CD4-positive, alpha-beta T cell (primary cell): ENCODE results near the gene LMO7. TPM values are rescaled to one million over a fixed set of nuclear protein-coding genes. Genes with fewer than 3 reads are reported as not detected.

Source experiments
- ATAC-seq: fragments of 200-7000 bp; cut with Tn5 transposase; one replicate; pipeline ENCODE4 v1.10.0; 2022; ENCODE audit warnings: mild to moderate bottlenecking; ENCODE audit not compliant: poor library complexity
- CTCF ChIA-PET: fragments of 350-600 bp; sonication (Branson Sonifier 250); formaldehyde crosslinking; loops from one replicate; lab custom pipeline; 2021; ENCODE audit warnings: antibody characterized with exemption, inconsistent platforms; lab: Charles Lee
- POLR2A ChIA-PET: fragments of 350-600 bp; sonication (Branson Sonifier 250); formaldehyde crosslinking; loops from one replicate; lab custom pipeline; 2021; ENCODE audit warnings: antibody characterized with exemption, inconsistent platforms; lab: Charles Lee
- DNase-seq, 14 experiments: peaks; one replicate each; pipeline ENCODE4 v3.0.0-alpha.2; 2013 to 2020; ENCODE audit warnings: mixed read lengths in 2 of 14
- H3K27ac ChIP-seq, 2 donors: one replicate each; pipeline versions ENCODE4 v1.5.1 to v1.7.0; 2013; ENCODE audit warnings: low read length in 2 of 2, low read depth in 1 of 2, mild to moderate bottlenecking in 1 of 2
- H3K27me3 ChIP-seq, 2 experiments: 1 replicate in 1 of 2; 2 replicates in 1 of 2; pipeline versions ENCODE4 v1.6.1 to v1.7.0; 2013; ENCODE audit warnings: low read length in 2 of 2, control low read depth in 1 of 2, mild to moderate bottlenecking in 1 of 2, moderate library complexity in 1 of 2; ENCODE audit not compliant: insufficient read depth in 2 of 2, control insufficient read depth in 1 of 2
- H3K36me3 ChIP-seq: one replicate; pipeline ENCODE4 v1.6.1; 2013; ENCODE audit warnings: low read length, control low read depth; ENCODE audit not compliant: insufficient read depth
- H3K4me1 ChIP-seq: one replicate; pipeline ENCODE4 v1.6.1; 2013; ENCODE audit warnings: low read length, control low read depth; ENCODE audit not compliant: insufficient read depth
- H3K4me3 ChIP-seq: one replicate; pipeline ENCODE4 v1.5.1; 2013; ENCODE audit warnings: mild to moderate bottlenecking, low read length, moderate library complexity
- H3K9me3 ChIP-seq, 2 experiments: 1 replicate in 1 of 2; 2 replicates in 1 of 2; pipeline versions ENCODE4 v1.6.1 to v1.7.0; 2013; ENCODE audit warnings: low read length in 2 of 2, mild to moderate bottlenecking in 2 of 2, control low read depth in 1 of 2, moderate library complexity in 1 of 2; ENCODE audit not compliant: control insufficient read depth in 1 of 2, insufficient read depth in 1 of 2
- H3K27ac Mint-ChIP-seq: one replicate; pipeline ENCODE4 v1.8.0; 2020; ENCODE audit warnings: mixed read lengths
- H3K27me3 Mint-ChIP-seq: one replicate; pipeline ENCODE4 v1.8.0; 2021; ENCODE audit warnings: mixed read lengths
- H3K36me3 Mint-ChIP-seq: one replicate; pipeline ENCODE4 v1.8.0; 2021; ENCODE audit warnings: low read depth, mixed read lengths
- H3K4me1 Mint-ChIP-seq: one replicate; pipeline ENCODE4 v1.8.0; 2021; ENCODE audit warnings: low read depth, mixed read lengths
- H3K4me3 Mint-ChIP-seq: one replicate; pipeline ENCODE4 v1.8.0; 2020; ENCODE audit warnings: mild to moderate bottlenecking, mixed read lengths
- H3K9me3 Mint-ChIP-seq: one replicate; pipeline ENCODE4 v1.8.0; 2020; ENCODE audit warnings: mixed read lengths
- CTCF ChIP-seq: fragments of 200-600 bp; IDR thresholded peaks from one replicate; pipeline ENCODE4 v1.8.0; 2022; ENCODE audit warnings: antibody characterized with exemption, mild to moderate bottlenecking
- intact Hi-C, 2 experiments: fragments of 100-400 bp; cut with DNase I in 1 of 2; cut with micrococcal nuclease in 1 of 2; formaldehyde crosslinking; loops; one replicate each; pipeline versions ENCODE4 v1.15.1 to v1.9.0; 2023 to 2025; cut with DNase I, micrococcal nuclease
- total RNA-seq, 174 experiments: library from RNA in 2 of 174; stranded (reverse) in 2 of 174; gene quantifications; one replicate each; pipeline ENCODE4 v1.2.3 and lab custom pipeline; 2021 to 2026

The LMO7 gene
- total RNA-seq, 2 experiments from 2014 or later, result 35.2 to 36.3 TPM

GRCh38 chr13:75657111-75657510 lies 21.0 kb downstream of the LMO7 start:
- Histone ChIP-seq H3K36me3 (no peaks in the 10 kb centered on the region), H3K27ac (no peak overlapping the region), H3K9me3 (no peaks in the 10 kb centered on the region), H3K4me1 (no peaks in the 10 kb centered on the region), H3K4me3 (no peak overlapping the region), H3K27me3 (no peaks in the 10 kb centered on the region)
- no peaks in the 10 kb centered on the region for H3K4me1 Mint-ChIP-seq
- no peak overlapping the region for H3K4me3 Mint-ChIP-seq
- ChIA-PET POLR2A (no interaction called here), CTCF (no interaction called here)
- ATAC-seq (no peak), DNase-seq (no peak)
- peaks cover 4% of the 10 kb centered on the region for H3K36me3 Mint-ChIP-seq
- no peak for TF ChIP-seq CTCF
- no peaks in the 10 kb centered on the region for H3K9me3 Mint-ChIP-seq
- intact Hi-C loops, result no loop called here
- no peaks in the 10 kb centered on the region for H3K27me3 Mint-ChIP-seq
- no peak overlapping the region for H3K27ac Mint-ChIP-seq

- Mint-ChIP-seq H3K4me1 (no peaks in the 10 kb centered on the region), H3K27ac (no peak overlapping the region), H3K9me3 (no peaks in the 10 kb centered on the region), H3K27me3 (no peaks in the 10 kb centered on the region), H3K36me3 (no peaks in the 10 kb centered on the region), H3K4me3 (no peak overlapping the region)
- ChIA-PET POLR2A (no interaction called here), CTCF (no interaction called here)
- intact Hi-C loops, result no loop called here
- no peaks in the 10 kb centered on the region for H3K9me3 ChIP-seq
- DNase-seq, result no peak
- no peaks in the 10 kb centered on the region for H3K27me3 ChIP-seq
- no peak overlapping the region for H3K27ac ChIP-seq
- no peaks in the 10 kb centered on the region for H3K36me3 ChIP-seq
- no peak overlapping the region for H3K4me3 ChIP-seq
- no peak for ATAC-seq
- TF ChIP-seq CTCF, result no peak
- H3K4me1 ChIP-seq, result no peaks in the 10 kb centered on the region
Observed at GRCh38 chr13:75660694-75661093, 24.6 kb downstream of the LMO7 start.

DNA sequence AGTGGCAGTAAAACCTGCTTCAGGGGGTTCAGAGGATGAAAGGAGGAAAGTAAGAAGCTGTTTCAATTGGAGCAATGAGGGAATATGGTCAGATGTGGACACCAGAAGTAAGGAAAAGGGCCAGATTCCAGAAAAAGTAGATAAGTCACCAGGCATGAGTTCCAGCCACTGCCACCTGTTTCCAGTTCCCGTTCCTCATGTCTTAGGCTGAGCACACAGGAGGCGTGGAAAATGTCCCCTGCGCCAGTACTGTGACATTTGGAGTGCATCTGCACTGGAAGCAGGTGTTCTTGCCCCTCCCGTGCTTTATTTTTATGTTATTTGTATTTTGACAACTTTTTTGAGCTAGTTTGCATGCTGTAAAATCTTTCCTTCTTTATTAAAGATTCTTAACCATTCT lies 25.3 kb downstream of the LMO7 start:
- no peak overlapping the region for H3K27ac Mint-ChIP-seq
- TF ChIP-seq CTCF, result no peak

More for the DNA sequence above, 25.3 kb downstream of the LMO7 start:
- H3K27ac ChIP-seq, result no peak overlapping the region
- intact Hi-C loops, result no loop called here
- no peaks in the 10 kb centered on the region for H3K4me1 ChIP-seq
- H3K9me3 Mint-ChIP-seq, result no peaks in the 10 kb centered on the region
- ATAC-seq, result no peak
- no peaks in the 10 kb centered on the region for H3K36me3 ChIP-seq
- no peaks in the 10 kb centered on the region for H3K27me3 Mint-ChIP-seq
- POLR2A ChIA-PET, result no interaction called here
- H3K4me3 ChIP-seq, result no peak overlapping the region
- H3K9me3 ChIP-seq, result no peaks in the 10 kb centered on the region
- no peak overlapping the region for H3K4me3 Mint-ChIP-seq
- no peaks in the 10 kb centered on the region for H3K4me1 Mint-ChIP-seq
- no peak for DNase-seq
- no peaks in the 10 kb centered on the region for H3K36me3 Mint-ChIP-seq
- CTCF ChIA-PET, result no interaction called here
- no peaks in the 10 kb centered on the region for H3K27me3 ChIP-seq
